Fibroblast of lung (primary cell): ENCODE results near the gene SPOCK1. TPM values are rescaled to one million over a fixed set of nuclear protein-coding genes. Genes with fewer than 3 reads are reported as not detected.

Experiments used
- DNase-seq, 2 donors: peaks; one replicate each; pipeline versions ENCODE4 v3.0.0 to v3.0.0-alpha.2; 2010; ENCODE audit warnings: low read depth in 2 of 2
- H2AFZ ChIP-seq: 2 replicates; pipeline ENCODE4 v1.5.1; 2012; ENCODE audit warnings: low read length, control low read depth, inconsistent platforms
- H3K27ac ChIP-seq: 2 replicates; pipeline ENCODE4 v1.5.1; 2011; ENCODE audit warnings: low read length, control low read depth; ENCODE audit not compliant: insufficient read depth
- H3K27me3 ChIP-seq: 2 replicates; pipeline ENCODE4 v1.5.1; 2011; ENCODE audit warnings: mild to moderate bottlenecking, low read length; ENCODE audit not compliant: control insufficient read depth, insufficient read depth
- H3K36me3 ChIP-seq: 2 replicates; pipeline ENCODE4 v1.5.1; 2011; ENCODE audit warnings: low read length; ENCODE audit not compliant: control insufficient read depth, insufficient read depth
- H3K4me1 ChIP-seq: 2 replicates; pipeline ENCODE4 v1.5.1; 2011; ENCODE audit warnings: low read length; ENCODE audit not compliant: control insufficient read depth, insufficient read depth; ENCODE audit errors: extremely low read depth
- H3K4me2 ChIP-seq: 2 replicates; pipeline ENCODE4 v1.5.1; 2011; ENCODE audit warnings: low read length, control low read depth; ENCODE audit not compliant: insufficient read depth; ENCODE audit errors: extremely low read depth
- H3K4me3 ChIP-seq, 4 experiments: fragments of 200-600 bp in 1 of 4; sonication (generic) in 1 of 4; replicated peaks in 1 of 4; 2 replicates each; pipeline ENCODE4 v1.5.1; 2011 to 2016; ENCODE audit warnings: low read length in 4 of 4, low read depth in 3 of 4, mild to moderate bottlenecking in 3 of 4, control low read depth in 2 of 4, inconsistent platforms in 1 of 4, mixed read lengths in 1 of 4; ENCODE audit not compliant: insufficient read depth in 1 of 4; ENCODE audit errors: control extremely low read depth in 1 of 4
- H3K79me2 ChIP-seq: 2 replicates; pipeline ENCODE4 v1.5.1; 2012; ENCODE audit warnings: mild to moderate bottlenecking, low read length, inconsistent platforms; ENCODE audit not compliant: control insufficient read depth, insufficient read depth
- H3K9ac ChIP-seq: 2 replicates; pipeline ENCODE4 v1.5.1; 2011; ENCODE audit warnings: mild to moderate bottlenecking, low read length, control low read depth; ENCODE audit not compliant: insufficient read depth
- H3K9me3 ChIP-seq: 2 replicates; pipeline ENCODE4 v1.5.1; 2012; ENCODE audit warnings: low read depth, low read length; ENCODE audit not compliant: control insufficient read depth, insufficient read depth
- H4K20me1 ChIP-seq: 2 replicates; pipeline ENCODE4 v1.5.1; 2011; ENCODE audit warnings: low read length; ENCODE audit not compliant: control insufficient read depth, insufficient read depth; ENCODE audit errors: extremely low read depth
- EZH2 ChIP-seq: IDR thresholded peaks from 2 replicates; pipeline ENCODE4 v1.5.1; 2012; ENCODE audit warnings: low read length, control low read depth, mild to moderate bottlenecking; ENCODE audit errors: missing control alignments
- polyA plus RNA-seq, 2 donors: library from polyadenylated mRNA; depleted of rRNA in 1 of 2; stranded (reverse) in 1 of 2; unstranded in 1 of 2; fragments of >200 nt; gene quantifications; 2 replicates each; pipeline ENCODE4 v1.2.1, GENCODE V29; 2011 to 2012; ENCODE audit warnings: missing spikeins in 1 of 2
- total RNA-seq: library from RNA; depleted of rRNA; stranded (reverse); fragments of >200 nt; gene quantifications from 2 replicates; pipeline ENCODE4 v1.2.1, GENCODE V29; 2014
- TF ChIP-seq, protein P1 (sequence below), 2 donors: IDR thresholded peaks in 1 of 2; conservative IDR thresholded peaks in 1 of 2; 1 replicate in 1 of 2; 2 replicates in 1 of 2; pipeline ENCODE4 v1.5.1; 2011 to 2012; ENCODE audit warnings: low read length in 2 of 2, control low read depth in 1 of 2, inconsistent platforms in 1 of 2, low read depth in 1 of 2, mild to moderate bottlenecking in 1 of 2

SPOCK1 gene
- total and polyA plus RNA-seq, 2 donors (not counting 1 experiment from before 2014, with no cell fraction given): 11.1 to 34.9 TPM

- no peak for DNase-seq
- H3K27me3 ChIP-seq: peaks cover 6% of the 10 kb centered on the region
- H3K79me2 ChIP-seq: no peaks in the 10 kb centered on the region
- H3K36me3 ChIP-seq: no peaks in the 10 kb centered on the region
- no peaks in the 10 kb centered on the region for H4K20me1 ChIP-seq
- no peak overlapping the region for H3K27ac ChIP-seq
- H2AFZ ChIP-seq: no peak overlapping the region
- H3K9ac ChIP-seq: no peak overlapping the region
- no peaks in the 10 kb centered on the region for H3K9me3 ChIP-seq
- no peak for TF ChIP-seq EZH2
- TF ChIP-seq, protein P1, sequence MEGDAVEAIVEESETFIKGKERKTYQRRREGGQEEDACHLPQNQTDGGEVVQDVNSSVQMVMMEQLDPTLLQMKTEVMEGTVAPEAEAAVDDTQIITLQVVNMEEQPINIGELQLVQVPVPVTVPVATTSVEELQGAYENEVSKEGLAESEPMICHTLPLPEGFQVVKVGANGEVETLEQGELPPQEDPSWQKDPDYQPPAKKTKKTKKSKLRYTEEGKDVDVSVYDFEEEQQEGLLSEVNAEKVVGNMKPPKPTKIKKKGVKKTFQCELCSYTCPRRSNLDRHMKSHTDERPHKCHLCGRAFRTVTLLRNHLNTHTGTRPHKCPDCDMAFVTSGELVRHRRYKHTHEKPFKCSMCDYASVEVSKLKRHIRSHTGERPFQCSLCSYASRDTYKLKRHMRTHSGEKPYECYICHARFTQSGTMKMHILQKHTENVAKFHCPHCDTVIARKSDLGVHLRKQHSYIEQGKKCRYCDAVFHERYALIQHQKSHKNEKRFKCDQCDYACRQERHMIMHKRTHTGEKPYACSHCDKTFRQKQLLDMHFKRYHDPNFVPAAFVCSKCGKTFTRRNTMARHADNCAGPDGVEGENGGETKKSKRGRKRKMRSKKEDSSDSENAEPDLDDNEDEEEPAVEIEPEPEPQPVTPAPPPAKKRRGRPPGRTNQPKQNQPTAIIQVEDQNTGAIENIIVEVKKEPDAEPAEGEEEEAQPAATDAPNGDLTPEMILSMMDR (conservative IDR thresholded peaks at IDR 0.05 in 1 of 2, IDR thresholded peaks at IDR 0.05 in 1 of 2; ENCODE audit: low read depth in 1 of 2, low read length in 2 of 2): no peak
- H3K4me3 ChIP-seq: no peak overlapping the region
- no peaks in the 10 kb centered on the region for H3K4me1 ChIP-seq
- no peak overlapping the region for H3K4me2 ChIP-seq
These were observed 5.8 kb upstream of the SPOCK1 start for GRCh38 chr5:137504916-137505315.

DNA sequence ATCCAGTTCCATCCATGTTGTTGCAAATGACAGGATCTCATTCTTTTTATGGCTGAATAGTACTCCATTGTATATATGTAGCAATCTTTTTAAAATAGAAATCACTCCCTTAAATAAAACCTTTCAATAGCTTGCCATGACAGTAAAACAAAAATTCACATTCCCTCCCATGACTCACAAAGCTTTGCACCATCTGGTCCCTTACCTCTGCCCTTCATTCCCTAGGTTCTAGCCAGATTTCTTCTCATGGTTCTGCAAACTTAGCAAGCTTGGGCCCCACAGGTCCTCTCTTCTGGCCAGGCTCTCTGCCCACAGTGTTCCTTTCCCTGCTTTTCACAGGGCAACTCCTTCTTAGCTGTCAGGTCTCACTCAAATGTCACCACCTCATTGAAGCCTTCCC is 4.3 kb upstream of the SPOCK1 start:
- no peak overlapping the region for H3K9ac ChIP-seq
- no peak overlapping the region for H3K4me3 ChIP-seq
- no peaks in the 10 kb centered on the region for H3K79me2 ChIP-seq
- no peak overlapping the region for H3K4me2 ChIP-seq
- no peak overlapping the region for H2AFZ ChIP-seq
- no peaks in the 10 kb centered on the region for H3K9me3 ChIP-seq
- H4K20me1 ChIP-seq: no peaks in the 10 kb centered on the region
- H3K27me3 ChIP-seq: peaks cover 6% of the 10 kb centered on the region
- no peak for DNase-seq
- TF ChIP-seq, protein P1 (conservative IDR thresholded peaks at IDR 0.05 in 1 of 2, IDR thresholded peaks at IDR 0.05 in 1 of 2; ENCODE audit: low read depth in 1 of 2, low read length in 2 of 2): no peak
- TF ChIP-seq EZH2: no peak
- no peaks in the 10 kb centered on the region for H3K4me1 ChIP-seq
- H3K27ac ChIP-seq: no peak overlapping the region
- H3K36me3 ChIP-seq: no peaks in the 10 kb centered on the region

GRCh38 chr5:137502632-137503031 is 3.5 kb upstream of the SPOCK1 start:
- Histone ChIP-seq H4K20me1 (no peaks in the 10 kb centered on the region), H3K27ac (no peak overlapping the region), H3K27me3 (peaks cover 6% of the 10 kb centered on the region), H3K9ac (no peak overlapping the region), H2AFZ (no peak overlapping the region), H3K4me1 (no peaks in the 10 kb centered on the region), H3K9me3 (no peaks in the 10 kb centered on the region), H3K4me2 (no peak overlapping the region), H3K4me3 (no peak overlapping the region), H3K36me3 (no peaks in the 10 kb centered on the region), H3K79me2 (no peaks in the 10 kb centered on the region)
- TF ChIP-seq EZH2: no peak
- TF ChIP-seq, protein P1 (conservative IDR thresholded peaks at IDR 0.05 in 1 of 2, IDR thresholded peaks at IDR 0.05 in 1 of 2; ENCODE audit: low read depth in 1 of 2, low read length in 2 of 2): no peak
- no peak for DNase-seq
